ENCODE data around the gene DENND4C.
"Not testable (repeated sequence)": the region's sequence is repeated elsewhere in the genome, so short reads cannot be mapped to it uniquely, and the experiment has no call there.

The DENND4C gene

DNA sequence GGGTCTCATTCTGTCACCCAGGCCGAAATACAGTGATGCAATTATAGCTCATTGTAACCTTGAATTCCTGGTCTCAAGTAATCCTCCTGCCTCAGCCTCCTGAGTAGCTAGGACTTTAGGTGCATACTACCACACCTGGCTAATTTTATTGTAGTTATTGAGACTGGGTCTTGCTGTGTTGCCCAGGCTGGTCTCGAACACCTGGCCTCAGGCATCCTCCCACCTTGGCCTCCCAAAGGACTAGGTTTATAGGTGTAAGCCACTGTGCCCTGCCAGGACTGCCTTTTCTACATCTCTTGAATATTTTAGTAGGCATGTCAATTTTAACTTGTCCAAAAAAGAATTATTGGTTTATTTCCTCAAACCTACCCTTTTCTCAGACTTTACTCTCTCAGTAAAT lies 16.9 kb downstream of the DENND4C start:
- in situ Hi-C loops (cut with MboI; ENCODE audit: low pct_unique_long_range_greater_than_20kb, low sequenced_read_pairs, unreplicated experiment), result no loop called here
- no peak for DNase-seq (ENCODE audit: low spot score)
- TF ChIP-seq, protein P1, sequence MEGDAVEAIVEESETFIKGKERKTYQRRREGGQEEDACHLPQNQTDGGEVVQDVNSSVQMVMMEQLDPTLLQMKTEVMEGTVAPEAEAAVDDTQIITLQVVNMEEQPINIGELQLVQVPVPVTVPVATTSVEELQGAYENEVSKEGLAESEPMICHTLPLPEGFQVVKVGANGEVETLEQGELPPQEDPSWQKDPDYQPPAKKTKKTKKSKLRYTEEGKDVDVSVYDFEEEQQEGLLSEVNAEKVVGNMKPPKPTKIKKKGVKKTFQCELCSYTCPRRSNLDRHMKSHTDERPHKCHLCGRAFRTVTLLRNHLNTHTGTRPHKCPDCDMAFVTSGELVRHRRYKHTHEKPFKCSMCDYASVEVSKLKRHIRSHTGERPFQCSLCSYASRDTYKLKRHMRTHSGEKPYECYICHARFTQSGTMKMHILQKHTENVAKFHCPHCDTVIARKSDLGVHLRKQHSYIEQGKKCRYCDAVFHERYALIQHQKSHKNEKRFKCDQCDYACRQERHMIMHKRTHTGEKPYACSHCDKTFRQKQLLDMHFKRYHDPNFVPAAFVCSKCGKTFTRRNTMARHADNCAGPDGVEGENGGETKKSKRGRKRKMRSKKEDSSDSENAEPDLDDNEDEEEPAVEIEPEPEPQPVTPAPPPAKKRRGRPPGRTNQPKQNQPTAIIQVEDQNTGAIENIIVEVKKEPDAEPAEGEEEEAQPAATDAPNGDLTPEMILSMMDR (IDR thresholded peaks at IDR 0.05; ENCODE audit: extremely low read depth, insufficient read depth, missing control alignments), result no peak

DNA sequence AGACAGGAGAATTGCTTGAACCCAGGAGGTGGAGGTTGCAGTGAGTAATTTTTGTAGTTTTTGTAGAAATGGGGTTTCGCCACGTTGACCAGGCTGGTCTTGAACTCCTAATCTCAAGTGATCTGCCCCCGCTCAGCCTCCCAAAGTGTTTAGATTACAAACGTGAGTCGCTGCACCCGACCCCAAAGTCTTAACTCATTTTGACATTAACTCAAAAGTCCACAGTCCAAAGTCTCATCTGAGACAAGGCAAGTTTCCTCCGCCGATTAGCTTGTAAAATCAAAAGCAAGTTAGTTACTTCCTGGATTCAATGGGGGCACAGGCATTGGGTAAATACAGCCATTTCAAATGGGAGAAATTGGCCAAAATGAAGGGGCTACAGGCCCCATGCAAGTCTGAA lies 19.9 kb downstream of the DENND4C start:
- DNase-seq (ENCODE audit: low spot score); in situ Hi-C loops (cut with MboI; ENCODE audit: low pct_unique_long_range_greater_than_20kb, low sequenced_read_pairs, unreplicated experiment): not testable (repeated sequence)

DNA sequence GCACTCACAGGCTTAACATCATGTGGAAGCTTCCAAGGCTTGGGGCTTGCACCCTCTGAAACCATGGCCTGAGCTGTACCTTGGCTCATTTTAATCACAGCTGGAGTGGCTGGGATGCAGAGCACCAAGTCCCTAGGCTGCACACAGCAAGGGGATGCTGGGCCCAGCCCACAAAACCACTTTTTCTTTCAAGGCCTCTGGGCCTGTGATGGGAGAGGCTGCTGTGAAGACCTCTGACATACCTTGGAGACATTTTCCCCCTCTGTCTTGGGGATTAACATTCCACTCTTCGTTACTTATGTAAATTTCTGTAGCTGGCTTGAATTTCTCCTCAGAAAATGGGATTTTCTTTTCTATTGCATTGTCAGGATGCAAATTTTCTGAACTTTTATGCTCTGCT lies 20.7 kb downstream of the DENND4C start:
- DNase-seq (ENCODE audit: low spot score); in situ Hi-C loops (cut with MboI; ENCODE audit: low pct_unique_long_range_greater_than_20kb, low sequenced_read_pairs, unreplicated experiment): not testable (repeated sequence)

DNA sequence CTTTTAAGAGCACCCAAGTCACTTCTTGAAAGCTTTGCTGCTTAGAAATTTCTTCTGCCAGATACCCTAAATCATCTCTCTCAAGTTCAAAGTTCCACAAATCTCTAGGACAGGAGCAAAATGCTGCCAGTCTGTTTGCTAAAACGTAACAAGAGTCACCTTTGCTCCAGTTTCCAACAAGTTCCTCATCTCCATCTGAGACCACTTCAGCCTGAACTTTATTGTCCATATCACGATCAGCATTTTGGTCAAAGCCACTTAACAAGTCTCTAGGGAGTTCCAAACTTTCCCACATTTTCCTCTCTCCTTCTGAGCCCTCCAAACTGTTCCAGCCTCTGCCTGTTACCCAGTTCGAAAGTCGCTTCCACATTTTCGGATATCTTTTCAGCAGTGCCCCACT lies 21.1 kb downstream of the DENND4C start:
- in situ Hi-C loops (cut with MboI; ENCODE audit: low pct_unique_long_range_greater_than_20kb, low sequenced_read_pairs, unreplicated experiment); DNase-seq (ENCODE audit: low spot score): not testable (repeated sequence)

DNA sequence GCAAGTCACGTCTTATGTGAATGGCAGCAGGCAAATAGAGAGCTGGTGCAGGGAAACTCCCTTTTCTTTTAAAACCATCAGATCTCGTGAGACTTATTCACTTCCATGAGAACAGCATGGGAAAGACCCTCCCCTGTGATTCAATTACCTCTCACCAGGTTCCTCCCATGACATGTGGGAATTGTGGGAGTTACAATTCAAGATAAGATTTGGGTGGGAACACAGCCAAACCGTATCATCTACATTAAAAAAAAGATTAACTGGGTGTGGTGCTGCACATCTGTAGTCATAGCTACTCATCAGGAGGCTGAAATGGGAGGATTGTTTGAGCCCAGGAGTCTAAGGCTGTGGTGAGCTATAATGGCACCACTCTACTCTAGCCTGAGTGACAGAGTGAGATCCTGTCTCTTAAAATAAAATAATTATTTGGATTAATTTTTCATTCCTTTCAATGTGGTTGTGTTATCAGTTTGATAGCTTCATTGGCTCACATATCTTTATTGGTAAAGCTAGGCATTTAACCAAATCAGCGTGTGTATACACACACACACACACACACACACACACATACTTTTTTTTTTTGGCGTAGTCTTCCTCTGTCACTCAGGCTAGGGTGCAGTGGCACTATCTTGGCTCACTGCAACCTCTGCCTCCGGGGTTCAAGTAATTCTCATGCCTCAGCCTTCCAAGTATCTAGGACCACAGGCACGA lies 21.8 kb downstream of the DENND4C start:
- TF ChIP-seq, protein P1 (IDR thresholded peaks at IDR 0.05; ENCODE audit: extremely low read depth, insufficient read depth, missing control alignments), result no peak
- in situ Hi-C loops (cut with MboI; ENCODE audit: low pct_unique_long_range_greater_than_20kb, low sequenced_read_pairs, unreplicated experiment), result no loop called here
- no peak for DNase-seq (ENCODE audit: low spot score)

DNA sequence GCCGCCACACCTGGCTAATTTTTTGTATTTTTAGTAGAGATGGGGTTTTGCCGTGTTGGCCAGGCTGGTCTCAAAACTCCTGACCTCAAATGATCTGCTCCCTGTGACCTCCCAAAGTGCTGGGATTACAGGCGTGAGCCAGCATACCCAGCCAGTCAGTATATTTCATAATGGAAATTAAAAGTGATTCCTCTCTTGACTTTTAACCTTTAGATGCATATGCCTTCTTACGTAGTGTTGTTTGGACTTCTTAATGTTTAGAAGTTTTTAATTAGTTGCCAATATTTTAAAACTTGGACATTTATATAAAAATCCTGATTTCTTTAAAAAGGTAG lies 22.4 kb downstream of the DENND4C start:
- in situ Hi-C loops (cut with MboI; ENCODE audit: low pct_unique_long_range_greater_than_20kb, low sequenced_read_pairs, unreplicated experiment), result no loop called here
- no peak for DNase-seq (ENCODE audit: low spot score)
- TF ChIP-seq, protein P1 (IDR thresholded peaks at IDR 0.05; ENCODE audit: extremely low read depth, insufficient read depth, missing control alignments), result no peak

DNA sequence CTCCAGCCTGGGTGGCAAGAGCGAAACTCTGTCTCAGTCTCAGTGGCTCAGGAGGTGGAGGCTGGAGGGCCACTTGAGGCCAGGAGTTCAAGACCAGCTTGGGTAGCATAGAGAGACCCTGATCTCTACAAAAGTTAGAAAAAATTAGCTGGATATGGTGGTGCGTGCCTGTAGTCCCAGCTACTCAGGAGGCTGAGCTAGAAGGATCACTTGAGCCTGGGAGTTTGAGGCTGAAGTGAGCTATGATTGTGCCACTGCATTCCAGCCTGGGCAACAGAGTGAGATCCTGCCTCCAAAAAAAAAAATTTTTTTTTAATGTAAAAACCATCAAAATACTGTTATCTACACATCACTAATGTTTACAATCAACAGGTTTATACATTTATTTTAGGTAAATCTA lies 24.6 kb downstream of the DENND4C start:
- in situ Hi-C loops (cut with MboI; ENCODE audit: low pct_unique_long_range_greater_than_20kb, low sequenced_read_pairs, unreplicated experiment), result no loop called here
- TF ChIP-seq, protein P1 (IDR thresholded peaks at IDR 0.05; ENCODE audit: extremely low read depth, insufficient read depth, missing control alignments), result no peak
- no peak for DNase-seq (ENCODE audit: low spot score)

DNA sequence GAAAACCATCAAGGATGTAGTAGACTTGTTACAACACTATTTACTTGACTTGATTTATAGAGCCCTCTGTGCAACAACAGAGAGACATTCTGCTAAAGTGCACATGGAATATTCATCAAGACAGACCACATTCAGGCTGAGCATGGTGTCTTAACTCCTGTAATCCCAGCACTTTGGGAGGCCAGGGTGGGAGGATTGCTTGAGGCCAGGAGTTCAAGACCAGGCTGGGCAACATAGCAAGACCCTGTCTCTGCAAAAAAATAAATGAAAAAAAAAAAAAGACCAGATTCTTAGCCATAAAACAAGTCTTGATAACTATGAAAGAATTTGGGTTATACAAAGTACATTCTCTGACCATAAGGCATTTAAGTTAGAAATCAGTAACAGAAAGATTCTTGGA lies 25.3 kb downstream of the DENND4C start:
- DNase-seq (ENCODE audit: low spot score), result no peak
- TF ChIP-seq, protein P1 (IDR thresholded peaks at IDR 0.05; ENCODE audit: extremely low read depth, insufficient read depth, missing control alignments), result no peak
- in situ Hi-C loops (cut with MboI; ENCODE audit: low pct_unique_long_range_greater_than_20kb, low sequenced_read_pairs, unreplicated experiment), result no loop called here

DNA sequence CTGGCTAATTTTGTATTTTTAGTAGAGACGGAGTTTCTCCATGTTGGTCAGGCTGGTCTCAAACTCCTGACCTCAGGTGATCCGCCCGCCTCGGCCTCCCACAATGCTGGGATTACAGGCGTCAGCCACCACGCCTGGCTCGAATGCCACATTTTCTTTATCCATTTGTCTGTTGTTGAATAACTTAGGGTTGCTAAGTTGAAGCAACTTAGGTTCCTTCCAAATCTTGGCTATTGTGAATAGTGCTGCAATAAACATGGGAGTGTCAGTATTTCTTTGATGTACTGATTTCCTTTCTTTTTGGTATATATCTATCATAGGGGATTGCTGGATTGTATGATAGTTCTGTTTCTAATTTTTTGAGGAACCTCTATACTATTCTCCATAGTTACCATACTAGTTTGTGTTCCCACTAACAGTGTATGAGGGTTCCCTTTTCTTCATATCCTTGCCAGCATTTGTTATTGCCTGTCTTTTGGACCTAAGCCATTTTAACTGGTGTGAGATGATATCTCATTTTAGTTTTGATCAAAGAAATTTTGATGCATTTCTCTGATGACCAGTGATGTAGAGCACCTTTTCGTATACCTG lies 29.3 kb downstream of the DENND4C start:
- DNase-seq (ENCODE audit: low spot score); in situ Hi-C loops (cut with MboI; ENCODE audit: low pct_unique_long_range_greater_than_20kb, low sequenced_read_pairs, unreplicated experiment): not testable (repeated sequence)

DNA sequence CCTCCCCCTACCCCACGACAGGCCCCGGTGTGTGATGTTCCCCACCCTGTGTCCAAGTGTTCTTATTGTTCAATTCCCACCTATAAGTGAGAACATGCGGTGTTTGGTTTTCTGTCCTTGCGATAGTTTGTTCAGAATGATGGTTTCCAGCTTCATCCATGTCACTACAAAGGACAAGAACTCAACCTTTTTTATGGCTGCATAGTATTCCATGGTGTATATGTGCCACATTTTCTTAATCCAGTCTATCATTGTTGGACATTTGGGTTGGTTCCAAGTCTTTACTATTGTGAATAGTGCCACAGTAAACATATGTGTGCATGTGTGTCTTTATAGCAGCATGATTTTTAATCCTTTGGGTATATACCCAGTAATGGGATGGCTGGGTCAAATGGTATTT lies 35.1 kb downstream of the DENND4C start:
- in situ Hi-C loops (cut with MboI; ENCODE audit: low pct_unique_long_range_greater_than_20kb, low sequenced_read_pairs, unreplicated experiment); DNase-seq (ENCODE audit: low spot score): not testable (repeated sequence)

DNA sequence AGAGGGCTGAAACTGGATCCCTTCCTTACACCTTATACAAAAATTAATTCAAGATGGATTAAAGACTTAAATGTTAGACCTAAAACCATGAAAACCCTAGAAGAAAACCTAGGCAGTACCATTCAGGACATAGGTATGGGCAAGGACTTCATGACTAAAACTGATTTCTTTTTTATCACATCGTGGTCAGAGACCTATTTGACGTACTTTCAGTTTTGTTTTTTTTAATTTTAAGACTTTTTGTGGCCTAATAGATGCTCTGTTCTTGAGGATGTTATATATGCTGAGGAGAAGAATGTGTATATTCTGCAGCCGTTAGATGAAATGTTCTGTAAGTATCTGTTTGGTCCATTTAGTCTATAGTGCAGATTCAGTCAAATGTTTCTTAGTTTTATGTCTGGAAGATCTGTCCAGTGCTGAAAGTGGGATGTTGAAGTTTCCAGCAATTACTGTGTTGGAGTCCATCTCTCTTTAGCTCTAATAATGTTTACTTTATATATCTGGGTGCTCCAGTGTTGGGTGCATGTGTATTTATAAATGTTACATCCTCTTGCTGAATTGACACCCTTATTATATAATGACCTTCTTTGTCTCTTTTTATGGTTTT lies 36.4 kb downstream of the DENND4C start:
- DNase-seq (ENCODE audit: low spot score); in situ Hi-C loops (cut with MboI; ENCODE audit: low pct_unique_long_range_greater_than_20kb, low sequenced_read_pairs, unreplicated experiment): not testable (repeated sequence)
